Stomach (tissue), 9 donors: ENCODE results near the gene ADCY10. TPM values are rescaled to one million over a fixed set of nuclear protein-coding genes. Genes with fewer than 3 reads are reported as not detected.
"Not testable (repeated sequence)": the region's sequence is repeated elsewhere in the genome, so short reads cannot be mapped to it uniquely, and the experiment has no call there.

Experiments used
- DNase-seq, 2 donors: peaks; one replicate each; pipeline versions ENCODE4 v3.0.0 to v3.0.0-alpha.2; 2013 to 2019
- H3K27ac ChIP-seq, 5 donors: fragments of 200-600 bp in 4 of 5; sonication (generic) in 4 of 5; one replicate each; pipeline ENCODE4 v1.5.1; 2013 to 2019; ENCODE audit warnings: mild to moderate bottlenecking in 1 of 5, moderate library complexity in 1 of 5
- H3K27me3 ChIP-seq, 3 donors: fragments of 200-600 bp; sonication (generic); one replicate each; pipeline ENCODE4 v1.5.1; 2017 to 2019; ENCODE audit warnings: mixed run types in 1 of 3
- H3K36me3 ChIP-seq, 4 donors: fragments of 200-600 bp; sonication (generic); 1 replicate in 3 of 4; 2 replicates in 1 of 4; pipeline ENCODE4 v1.5.1; 2016 to 2019
- H3K4me1 ChIP-seq, 4 donors: fragments of 200-600 bp; sonication (generic); one replicate each; pipeline ENCODE4 v1.5.1; 2016 to 2019
- H3K4me3 ChIP-seq, 4 donors: fragments of 200-600 bp; sonication (generic) in 3 of 4; one replicate each; pipeline ENCODE4 v1.5.1; 2016 to 2019; ENCODE audit warnings: mild to moderate bottlenecking in 1 of 4
- H3K9me3 ChIP-seq, 4 donors: fragments of 200-600 bp; sonication (generic); one replicate each; pipeline ENCODE4 v1.5.1; 2016 to 2019
- EP300 ChIP-seq: sonication (generic); formaldehyde crosslinking; IDR thresholded peaks from one replicate; pipeline ENCODE4 v1.6.1; 2017; ENCODE audit warnings: antibody characterized with exemption
- POLR2A ChIP-seq, 4 donors: fragments of 450-650 bp; IDR thresholded peaks; one replicate each; pipeline ENCODE4 v1.6.1; 2016; ENCODE audit warnings: antibody characterized with exemption in 4 of 4, control low read depth in 2 of 4, mild to moderate bottlenecking in 1 of 4, moderate library complexity in 1 of 4
- POLR2AphosphoS5 ChIP-seq, 3 donors: sonication (generic); formaldehyde crosslinking; IDR thresholded peaks; one replicate each; pipeline ENCODE4 v1.6.1; 2016; ENCODE audit warnings: antibody characterized with exemption in 3 of 3
- WGBS, 5 donors: extraction: QIAGEN DNeasy Blood & Tissue Kit in 3 of 5; methylation state at CpG; one replicate each; pipeline versions ENCODE4 v1.1.5 to v1.1.7; 2013 to 2018; 5-methylcytosine and 5-hydroxymethylcytosine counted together
- intact Hi-C: fragments of 100-400 bp; cut with DNase I; formaldehyde crosslinking; loops from one replicate; pipeline ENCODE4 v1.15.1; 2023; ENCODE audit warnings: low total_unique reads
- polyA plus RNA-seq, 3 donors: library from polyadenylated mRNA; stranded (reverse); fragments of 200-250 nt; gene quantifications; one replicate each; pipeline ENCODE4 v1.2.3, GENCODE V29; 2013
- total RNA-seq, 5 donors: library from RNA; depleted of rRNA; stranded (reverse); fragments of >200 nt; gene quantifications; one replicate each; pipeline versions ENCODE4 v1.1.0 to v1.2.3, GENCODE V29; 2014 to 2016
- TF ChIP-seq, protein P1 (sequence below), 7 experiments: fragments of 450-650 bp in 4 of 7; fragments of 200-600 bp in 3 of 7; sonication (generic) in 3 of 7; IDR thresholded peaks; one replicate each; pipeline ENCODE4 v1.5.1; 2016 to 2019; ENCODE audit warnings: antibody characterized with exemption in 7 of 7, control low read depth in 2 of 7, mild to moderate bottlenecking in 1 of 7
- donor health status: healthy with polysubstance abuse.
- donor health status: Bipolar disorder and iron deficiency.
- donor health status: healthy.

ADCY10 gene
- total and polyA plus RNA-seq, 8 donors = 0.60 TPM; not detected in 7

DNA sequence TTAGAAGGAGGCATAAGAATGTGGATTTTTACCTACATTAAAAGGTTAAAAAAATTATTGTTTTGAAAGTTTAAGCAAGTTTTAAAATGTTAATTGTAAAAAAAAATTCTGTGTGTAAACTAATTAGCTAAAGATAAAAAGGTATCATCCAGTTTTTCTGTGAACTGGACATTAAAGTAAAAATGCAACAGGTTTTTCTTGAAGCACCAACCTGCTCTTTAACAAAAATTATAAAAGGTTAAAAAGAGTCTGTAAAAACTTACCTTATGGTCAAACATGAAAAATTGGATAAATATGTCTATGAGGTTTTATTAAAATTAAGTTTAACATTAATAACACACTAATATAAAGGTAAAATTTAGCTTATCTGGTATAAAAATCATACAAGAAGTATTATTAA lies 48.7 kb downstream of the ADCY10 start:
- H3K36me3 ChIP-seq, H3K27ac ChIP-seq, intact Hi-C loops, H3K27me3 ChIP-seq, H3K9me3 ChIP-seq, H3K4me3 ChIP-seq, H3K4me1 ChIP-seq, DNase-seq: not testable (repeated sequence)

DNA sequence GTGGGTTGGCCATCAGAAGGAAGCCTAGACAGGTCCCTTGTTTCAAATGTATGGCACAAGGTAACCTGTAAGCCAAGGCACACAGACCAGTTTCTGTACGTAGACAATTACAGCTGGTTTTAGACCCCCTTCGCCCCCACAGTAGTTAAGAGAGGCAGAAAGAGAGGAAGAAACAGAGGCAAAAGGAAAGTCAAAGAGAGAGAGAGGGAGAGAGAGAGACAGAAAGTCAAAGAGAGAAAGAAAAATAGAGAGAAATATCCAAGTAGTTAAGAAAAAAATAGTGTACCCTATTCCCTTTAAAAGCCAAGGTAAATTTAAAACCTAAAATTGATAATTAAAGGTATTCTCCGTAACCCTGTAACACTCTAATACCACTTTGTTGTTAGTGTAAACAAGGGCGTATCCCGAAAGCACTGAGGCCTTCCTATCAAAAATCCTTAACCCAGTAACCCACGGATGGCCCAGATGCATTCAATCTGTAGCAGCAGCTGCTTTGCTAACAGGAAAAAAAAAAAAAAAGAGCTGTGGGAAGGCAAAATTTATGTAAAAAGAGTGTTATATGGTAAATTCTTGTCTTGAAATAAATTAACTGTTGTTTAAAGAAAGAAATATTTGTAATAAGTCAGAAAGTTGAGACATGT lies 49.4 kb downstream of the ADCY10 start:
- peak in 1 of 2 donors; percentile 7 for DNase-seq
- Histone ChIP-seq H3K36me3 (no peaks in the 10 kb centered on the region), H3K27me3 (no peaks in the 10 kb centered on the region), H3K9me3 (no peaks in the 10 kb centered on the region), H3K4me1 (no peaks in the 10 kb centered on the region), H3K27ac (no peak overlapping the region), H3K4me3 (no peak overlapping the region)
- intact Hi-C loops = no loop called here
- WGBS, 5 donors = 47 to 65% (median 57%) methylated on average over 6 of the region's 6 CpGs
- no peak for TF ChIP-seq EP300
- no peak for TF ChIP-seq POLR2AphosphoS5 (IDR thresholded peaks at IDR 0.05)
- no peak for TF ChIP-seq POLR2A (IDR thresholded peaks at IDR 0.05)
- TF ChIP-seq, protein P1, sequence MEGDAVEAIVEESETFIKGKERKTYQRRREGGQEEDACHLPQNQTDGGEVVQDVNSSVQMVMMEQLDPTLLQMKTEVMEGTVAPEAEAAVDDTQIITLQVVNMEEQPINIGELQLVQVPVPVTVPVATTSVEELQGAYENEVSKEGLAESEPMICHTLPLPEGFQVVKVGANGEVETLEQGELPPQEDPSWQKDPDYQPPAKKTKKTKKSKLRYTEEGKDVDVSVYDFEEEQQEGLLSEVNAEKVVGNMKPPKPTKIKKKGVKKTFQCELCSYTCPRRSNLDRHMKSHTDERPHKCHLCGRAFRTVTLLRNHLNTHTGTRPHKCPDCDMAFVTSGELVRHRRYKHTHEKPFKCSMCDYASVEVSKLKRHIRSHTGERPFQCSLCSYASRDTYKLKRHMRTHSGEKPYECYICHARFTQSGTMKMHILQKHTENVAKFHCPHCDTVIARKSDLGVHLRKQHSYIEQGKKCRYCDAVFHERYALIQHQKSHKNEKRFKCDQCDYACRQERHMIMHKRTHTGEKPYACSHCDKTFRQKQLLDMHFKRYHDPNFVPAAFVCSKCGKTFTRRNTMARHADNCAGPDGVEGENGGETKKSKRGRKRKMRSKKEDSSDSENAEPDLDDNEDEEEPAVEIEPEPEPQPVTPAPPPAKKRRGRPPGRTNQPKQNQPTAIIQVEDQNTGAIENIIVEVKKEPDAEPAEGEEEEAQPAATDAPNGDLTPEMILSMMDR (IDR thresholded peaks at IDR 0.05) = no peak

DNA sequence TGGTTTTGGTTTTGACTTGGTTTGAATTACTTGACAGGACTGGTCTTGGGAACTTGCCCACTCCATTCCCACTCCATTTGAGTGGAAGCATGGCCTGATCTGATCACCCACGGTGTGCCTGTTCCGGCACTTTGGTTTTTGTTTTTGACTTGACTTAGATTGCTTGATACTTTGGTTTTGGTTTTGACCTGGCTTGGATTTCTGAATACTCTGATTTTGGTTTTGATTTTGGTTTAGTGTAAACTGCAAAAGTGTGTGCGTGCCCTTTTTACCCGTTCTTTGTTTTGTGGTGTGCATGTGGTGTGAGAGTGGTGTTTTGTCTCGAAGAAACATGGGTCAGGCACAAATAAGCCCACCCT lies 50.0 kb downstream of the ADCY10 start:
- no peaks in the 10 kb centered on the region for H3K4me1 ChIP-seq
- WGBS, 5 donors = 93 to 96% (median 95%) methylated on average over 5 of the region's 5 CpGs
- H3K4me3 ChIP-seq = no peak overlapping the region
- no peaks in the 10 kb centered on the region for H3K9me3 ChIP-seq
- no peak overlapping the region for H3K27ac ChIP-seq
- no peaks in the 10 kb centered on the region for H3K36me3 ChIP-seq
- TF ChIP-seq, protein P1 (IDR thresholded peaks at IDR 0.05) = no peak
- TF ChIP-seq POLR2A (IDR thresholded peaks at IDR 0.05) = no peak
- TF ChIP-seq EP300 = no peak
- no peak for TF ChIP-seq POLR2AphosphoS5 (IDR thresholded peaks at IDR 0.05)
- no peak for DNase-seq
- H3K27me3 ChIP-seq = no peaks in the 10 kb centered on the region
- intact Hi-C loops = no loop called here

DNA sequence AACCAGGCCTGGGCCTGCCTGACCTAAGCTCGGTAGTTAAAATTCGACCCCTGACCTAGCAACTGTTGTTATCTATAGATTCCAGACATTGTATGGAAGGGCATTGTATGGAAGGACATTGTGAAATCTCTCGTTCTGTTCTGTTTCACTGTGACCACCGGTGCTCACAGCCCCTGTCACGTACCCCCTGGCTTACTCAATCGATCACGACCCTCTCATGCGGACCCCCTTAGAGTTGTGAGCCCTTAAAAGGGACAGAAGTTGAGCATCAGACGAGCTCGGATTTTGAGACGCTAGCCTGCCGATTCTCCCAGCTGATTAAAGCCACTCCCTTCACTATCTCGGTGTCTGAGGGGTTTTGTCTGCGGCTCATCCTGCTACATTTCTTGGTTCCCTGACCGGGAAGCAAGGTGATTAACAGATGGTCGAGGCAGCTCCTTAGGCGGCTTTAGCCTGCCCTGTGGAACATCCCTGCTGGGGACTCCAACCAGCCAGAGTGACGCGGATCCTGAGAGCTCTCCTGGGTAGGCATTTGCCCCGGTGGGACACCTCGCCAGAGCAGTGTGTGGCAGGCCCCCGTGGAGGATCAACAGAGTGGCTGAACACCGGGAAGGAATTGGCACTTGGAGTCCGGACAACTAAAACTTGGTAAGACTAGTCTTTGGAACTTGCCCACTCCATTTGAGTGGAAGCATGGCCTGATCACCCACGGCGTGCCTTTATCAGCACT lies 50.6 kb downstream of the ADCY10 start:
- H3K36me3 ChIP-seq, H3K9me3 ChIP-seq, H3K27ac ChIP-seq, intact Hi-C loops, DNase-seq, H3K27me3 ChIP-seq, H3K4me3 ChIP-seq, H3K4me1 ChIP-seq: not testable (repeated sequence)
- 89 to 96% (median 95%) methylated on average over 24 to 26 of the region's 26 CpGs for WGBS, 5 donors

DNA sequence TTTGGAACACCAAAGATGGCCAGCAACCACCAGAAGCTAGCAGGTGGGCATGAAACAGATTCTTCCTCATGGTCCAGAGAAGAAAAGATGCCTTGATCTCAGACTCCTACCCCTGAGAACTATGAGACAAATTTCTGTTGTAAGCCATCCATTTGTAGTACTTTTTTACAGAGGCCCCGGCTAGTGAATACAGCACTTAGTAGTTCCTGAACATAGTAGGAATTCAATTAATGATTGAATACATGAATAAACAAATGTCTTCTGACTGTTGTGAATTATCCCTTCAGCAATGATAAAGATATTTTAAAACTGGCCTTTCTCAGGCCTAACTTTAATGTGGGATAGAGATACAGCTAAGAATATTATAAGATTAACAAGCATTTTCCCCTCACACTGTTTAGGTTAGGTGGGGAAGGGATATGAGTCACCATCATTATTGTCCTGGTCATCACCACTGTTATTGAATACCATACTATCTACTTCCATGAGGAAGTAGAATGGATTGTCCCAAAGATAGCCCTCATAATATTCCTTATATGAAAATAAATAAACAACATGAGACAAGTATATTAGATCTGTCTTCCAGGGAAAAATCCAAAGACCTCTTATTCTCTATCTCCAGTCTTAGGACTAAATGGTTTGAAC lies 51.4 kb downstream of the ADCY10 start:
- H3K36me3 ChIP-seq = no peaks in the 10 kb centered on the region
- H3K9me3 ChIP-seq = no peaks in the 10 kb centered on the region
- 91 to 100% (median 98%) methylated on average over 1 of the region's 1 CpG for WGBS, 5 donors
- no peaks in the 10 kb centered on the region for H3K4me1 ChIP-seq
- no peak for DNase-seq
- H3K27ac ChIP-seq = no peak overlapping the region
- H3K4me3 ChIP-seq = no peak overlapping the region
- H3K27me3 ChIP-seq = no peaks in the 10 kb centered on the region
- TF ChIP-seq POLR2AphosphoS5 (IDR thresholded peaks at IDR 0.05) (no peak), EP300 (no peak), POLR2A (IDR thresholded peaks at IDR 0.05) (no peak)
- TF ChIP-seq, protein P1 (IDR thresholded peaks at IDR 0.05) = no peak
- intact Hi-C loops = no loop called here
